Mesendoderm (in vitro differentiated cells): Measurements from ENCODE around the gene TGFBR3L.

Experiments used
- DNase-seq: peaks from one replicate; pipeline ENCODE4 v3.0.0; 2013
- H2AK5ac ChIP-seq: 2 replicates; pipeline ENCODE4 v1.6.1; 2013; ENCODE audit warnings: low read length, inconsistent platforms
- H2BK120ac ChIP-seq: 2 replicates; pipeline ENCODE4 v1.6.1; 2013; ENCODE audit warnings: low read depth, mild to moderate bottlenecking, low read length, moderate library complexity, mixed read lengths
- H2BK15ac ChIP-seq: replicated peaks from 2 replicates; pipeline ENCODE4 v1.6.1; 2013; ENCODE audit warnings: low read depth, mild to moderate bottlenecking, moderate library complexity
- H2BK5ac ChIP-seq: 2 replicates; pipeline ENCODE4 v1.6.1; 2013; ENCODE audit warnings: low read length, inconsistent platforms
- H3K18ac ChIP-seq: 2 replicates; pipeline ENCODE4 v1.6.1; 2013; ENCODE audit warnings: mild to moderate bottlenecking, low read length, mixed read lengths
- H3K23ac ChIP-seq: one replicate; pipeline ENCODE4 v1.6.1; 2013; ENCODE audit warnings: low read length
- H3K27ac ChIP-seq: 2 replicates; pipeline ENCODE4 v1.5.1; 2013; ENCODE audit warnings: low read depth, mild to moderate bottlenecking, inconsistent platforms, low read length, moderate library complexity
- H3K27me3 ChIP-seq: 2 replicates; pipeline ENCODE4 v1.6.1; 2013; ENCODE audit warnings: low read length, control low read depth, mild to moderate bottlenecking, inconsistent platforms; ENCODE audit not compliant: insufficient read depth, poor library complexity
- H3K36me3 ChIP-seq: 2 replicates; pipeline ENCODE4 v1.6.1; 2013; ENCODE audit warnings: low read length, inconsistent platforms; ENCODE audit not compliant: control insufficient read depth, insufficient read depth
- H3K4ac ChIP-seq: one replicate; pipeline ENCODE4 v1.6.1; 2013; ENCODE audit warnings: low read depth, mild to moderate bottlenecking, low read length, moderate library complexity
- H3K4me1 ChIP-seq: 2 replicates; pipeline ENCODE4 v1.6.1; 2013; ENCODE audit warnings: low read depth, low read length, inconsistent platforms; ENCODE audit not compliant: control insufficient read depth
- H3K4me2 ChIP-seq: 2 replicates; pipeline ENCODE4 v1.6.1; 2013; ENCODE audit warnings: low read length
- H3K4me3 ChIP-seq: 2 replicates; pipeline ENCODE4 v1.5.1; 2013; ENCODE audit warnings: mild to moderate bottlenecking, low read length
- H3K56ac ChIP-seq: one replicate; pipeline ENCODE4 v1.6.1; 2013; ENCODE audit warnings: low read length
- H3K79me1 ChIP-seq: 2 replicates; pipeline ENCODE4 v1.6.1; 2013; ENCODE audit warnings: low read length, inconsistent platforms
- H3K79me2 ChIP-seq: 2 replicates; pipeline ENCODE4 v1.6.1; 2013; ENCODE audit warnings: mild to moderate bottlenecking, low read length; ENCODE audit not compliant: control insufficient read depth, insufficient read depth
- H3K9ac ChIP-seq: 2 replicates; pipeline ENCODE4 v1.6.1; 2013; ENCODE audit warnings: low read length, inconsistent platforms
- H4K5ac ChIP-seq: one replicate; pipeline ENCODE4 v1.6.1; 2013; ENCODE audit warnings: low read length
- H4K8ac ChIP-seq: one replicate; pipeline ENCODE4 v1.6.1; 2013; ENCODE audit warnings: low read depth, mild to moderate bottlenecking, control low read depth, low read length, moderate library complexity
- WGBS: extraction: QIAGEN DNeasy Blood & Tissue Kit; methylation state at CpG from one replicate; pipeline ENCODE4 v1.1.7; 2013; ENCODE audit warnings: low lambda C conversion rate, missing lambda C conversion rate; ENCODE audit not compliant: insufficient coverage; ENCODE audit errors: extremely low coverage; 5-methylcytosine and 5-hydroxymethylcytosine counted together

TGFBR3L gene

GRCh38 chr19:7894612-7895309 is 19.9 kb upstream of the TGFBR3L start:
- Histone ChIP-seq H3K4ac (no peak overlapping the region), H2BK5ac (no peak overlapping the region), H3K36me3 (no peaks in the 10 kb centered on the region), H3K23ac (no peak overlapping the region), H3K18ac (no peak overlapping the region), H2BK15ac (no peak overlapping the region), H3K9ac (no peak overlapping the region), H3K79me2 (no peaks in the 10 kb centered on the region), H2BK120ac (no peak overlapping the region), H3K4me2 (no peak overlapping the region), H3K56ac (no peak overlapping the region), H2AK5ac (no peak overlapping the region), H3K27ac (no peak overlapping the region), H3K27me3 (no peaks in the 10 kb centered on the region), H3K4me3 (no peak overlapping the region), H4K5ac (no peak overlapping the region), H3K79me1 (no peaks in the 10 kb centered on the region), H4K8ac (no peak overlapping the region), H3K4me1 (no peaks in the 10 kb centered on the region)
- WGBS: no CpG with 5 or more reads among the region's 18 CpGs
- no peak for DNase-seq

DNA sequence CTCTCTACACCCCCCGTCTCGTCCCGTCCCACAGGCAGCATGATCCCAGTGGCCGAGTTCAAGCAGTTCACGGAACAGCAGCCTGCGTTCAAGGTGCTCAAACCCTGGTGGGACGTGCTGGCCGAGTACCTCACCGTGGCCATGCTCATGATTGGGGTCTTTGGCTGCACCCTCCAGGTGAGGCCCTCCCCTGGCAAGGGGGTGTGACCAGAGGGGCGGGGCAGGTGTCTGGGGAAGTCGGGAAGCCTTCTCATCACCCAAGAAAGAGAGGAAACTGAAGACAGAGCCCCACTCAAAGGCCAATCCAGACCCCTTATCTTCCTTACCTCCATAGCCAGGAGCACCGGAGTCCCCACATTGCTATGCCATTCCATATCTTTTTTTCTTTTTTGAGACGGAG is 19.1 kb upstream of the TGFBR3L start:
- Histone ChIP-seq H3K36me3 (no peaks in the 10 kb centered on the region), H3K18ac (no peak overlapping the region), H3K9ac (no peak overlapping the region), H3K4me1 (no peaks in the 10 kb centered on the region), H2BK15ac (no peak overlapping the region), H2BK120ac (no peak overlapping the region), H3K27me3 (no peaks in the 10 kb centered on the region), H3K79me1 (no peaks in the 10 kb centered on the region), H3K79me2 (no peaks in the 10 kb centered on the region), H2AK5ac (no peak overlapping the region), H2BK5ac (no peak overlapping the region), H4K8ac (no peak overlapping the region), H3K4me3 (no peak overlapping the region), H3K56ac (no peak overlapping the region), H4K5ac (no peak overlapping the region), H3K27ac (no peak overlapping the region), H3K4me2 (no peak overlapping the region), H3K4ac (no peak overlapping the region), H3K23ac (no peak overlapping the region)
- WGBS: no CpG with 5 or more reads among the region's 13 CpGs
- no peak for DNase-seq

DNA sequence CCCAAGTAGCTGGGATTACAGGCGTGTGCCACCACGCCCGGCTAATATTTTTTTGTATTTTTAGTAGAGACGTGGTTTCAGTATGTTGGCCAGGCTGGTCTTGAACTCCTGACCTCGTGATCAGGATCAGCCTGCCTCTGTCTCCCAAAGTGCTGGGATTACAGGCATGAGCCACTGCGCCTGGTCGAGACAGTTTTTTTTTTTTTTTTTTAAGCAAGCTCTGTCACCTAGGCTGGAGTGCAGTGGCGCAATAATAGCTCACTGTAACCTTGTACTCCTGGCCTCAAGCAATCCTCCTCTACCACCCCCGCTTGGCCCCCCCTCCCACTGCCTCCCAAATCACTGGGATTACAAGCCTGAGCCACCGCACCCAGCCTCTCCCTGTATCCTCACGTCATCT is 17.3 kb upstream of the TGFBR3L start:
- no CpG with 5 or more reads among the region's 11 CpGs for WGBS
- Histone ChIP-seq H3K9ac (no peak overlapping the region), H3K4me3 (no peak overlapping the region), H2BK15ac (no peak overlapping the region), H2AK5ac (no peak overlapping the region), H3K18ac (no peak overlapping the region), H3K23ac (no peak overlapping the region), H4K8ac (no peak overlapping the region), H3K27ac (no peak overlapping the region), H3K4ac (no peak overlapping the region), H3K79me1 (no peaks in the 10 kb centered on the region), H3K56ac (no peak overlapping the region), H3K36me3 (no peaks in the 10 kb centered on the region), H2BK120ac (no peak overlapping the region), H2BK5ac (no peak overlapping the region), H3K79me2 (no peaks in the 10 kb centered on the region), H3K4me1 (no peaks in the 10 kb centered on the region), H4K5ac (no peak overlapping the region), H3K27me3 (no peaks in the 10 kb centered on the region), H3K4me2 (no peak overlapping the region)
- no peak for DNase-seq

GRCh38 chr19:7898967-7899366 is 15.7 kb upstream of the TGFBR3L start:
- H4K8ac ChIP-seq: no peak overlapping the region
- no peak overlapping the region for H3K27ac ChIP-seq
- no peaks in the 10 kb centered on the region for H3K79me2 ChIP-seq
- H3K18ac ChIP-seq: no peak overlapping the region
- no peak overlapping the region for H3K4ac ChIP-seq
- H3K56ac ChIP-seq: no peak overlapping the region
- H3K4me1 ChIP-seq: peaks cover 4% of the 10 kb centered on the region
- H3K9ac ChIP-seq: no peak overlapping the region
- H3K23ac ChIP-seq: no peak overlapping the region
- no peak overlapping the region for H2BK120ac ChIP-seq
- no peak overlapping the region for H2BK5ac ChIP-seq
- H3K36me3 ChIP-seq: no peaks in the 10 kb centered on the region
- H3K4me3 ChIP-seq: no peak overlapping the region
- no CpG with 5 or more reads among the region's 16 CpGs for WGBS
- no peak overlapping the region for H2AK5ac ChIP-seq
- no peaks in the 10 kb centered on the region for H3K79me1 ChIP-seq
- H3K27me3 ChIP-seq: no peaks in the 10 kb centered on the region
- no peak overlapping the region for H4K5ac ChIP-seq
- H3K4me2 ChIP-seq: no peak overlapping the region
- H2BK15ac ChIP-seq: no peak overlapping the region
- no peak for DNase-seq

DNA sequence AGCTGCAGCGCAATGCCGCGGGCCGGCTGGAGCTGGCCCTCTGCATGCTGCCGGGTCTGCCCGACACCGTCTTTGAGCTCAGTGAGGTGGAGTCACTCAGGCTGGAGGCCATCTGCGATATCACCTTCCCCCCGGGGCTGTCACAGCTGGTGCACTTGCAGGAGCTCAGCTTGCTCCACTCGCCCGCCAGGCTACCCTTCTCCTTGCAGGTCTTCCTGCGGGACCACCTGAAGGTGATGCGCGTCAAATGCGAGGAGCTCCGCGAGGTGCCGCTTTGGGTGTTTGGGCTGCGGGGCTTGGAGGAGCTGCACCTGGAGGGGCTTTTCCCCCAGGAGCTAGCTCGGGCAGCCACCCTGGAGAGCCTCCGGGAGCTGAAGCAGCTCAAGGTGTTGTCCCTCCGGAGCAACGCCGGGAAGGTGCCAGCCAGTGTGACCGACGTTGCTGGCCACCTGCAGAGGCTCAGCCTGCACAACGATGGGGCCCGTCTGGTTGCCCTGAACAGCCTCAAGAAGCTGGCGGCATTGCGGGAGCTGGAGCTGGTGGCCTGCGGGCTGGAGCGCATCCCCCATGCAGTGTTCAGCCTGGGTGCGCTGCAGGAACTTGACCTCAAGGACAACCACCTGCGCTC is 14.8 kb upstream of the TGFBR3L start:
- Histone ChIP-seq H4K5ac (no peak overlapping the region), H2BK15ac (no peak overlapping the region), H3K27me3 (no peaks in the 10 kb centered on the region), H3K4me1 (peaks cover 5% of the 10 kb centered on the region), H3K27ac (no peak overlapping the region), H2AK5ac (no peak overlapping the region), H3K23ac (no peak overlapping the region), H3K4ac (no peak overlapping the region), H3K79me2 (peaks cover 7% of the 10 kb centered on the region), H3K36me3 (no peaks in the 10 kb centered on the region), H3K4me3 (no peak overlapping the region), H3K18ac (no peak overlapping the region), H2BK5ac (no peak overlapping the region), H4K8ac (no peak overlapping the region), H3K79me1 (peaks cover 7% of the 10 kb centered on the region), H3K4me2 (no peak overlapping the region), H3K56ac (no peak overlapping the region), H3K9ac (no peak overlapping the region), H2BK120ac (no peak overlapping the region)
- no peak for DNase-seq
- no CpG with 5 or more reads among the region's 34 CpGs for WGBS
